Activated gamma-delta T cell treated with anti-CD3 and anti-CD28 coated beads, Interleukin-2, amount 50 U/mL, for 16 hours (primary cell): ENCODE measurements around the gene USP33.
"Not testable (repeated sequence)": the region's sequence is repeated elsewhere in the genome, so short reads cannot be mapped to it uniquely, and the experiment has no call there.

Experiments
- DNase-seq: peaks from one replicate; pipeline ENCODE4 v3.0.0-alpha.2; 2020; ENCODE audit warnings: low read depth

Gene USP33

DNA sequence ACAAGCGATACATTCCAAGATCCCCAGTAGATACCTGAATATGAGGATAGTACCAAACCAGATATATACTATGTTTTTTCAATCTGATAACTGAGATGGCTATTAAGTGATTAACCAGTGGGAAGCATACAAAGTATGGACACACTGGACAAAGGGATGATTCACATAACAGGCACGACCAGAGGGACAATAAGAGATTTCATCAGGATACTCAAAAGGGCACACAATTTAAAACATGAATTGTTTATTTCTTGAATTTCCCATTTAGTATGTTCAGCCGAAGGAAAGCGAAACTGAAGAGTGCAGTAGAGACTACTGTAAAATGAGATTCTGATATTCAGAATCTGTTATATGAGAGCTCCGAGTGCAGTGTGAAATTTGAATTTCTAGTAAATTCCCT lies 87.8 kb downstream of the USP33 start:
- no peak for DNase-seq

DNA sequence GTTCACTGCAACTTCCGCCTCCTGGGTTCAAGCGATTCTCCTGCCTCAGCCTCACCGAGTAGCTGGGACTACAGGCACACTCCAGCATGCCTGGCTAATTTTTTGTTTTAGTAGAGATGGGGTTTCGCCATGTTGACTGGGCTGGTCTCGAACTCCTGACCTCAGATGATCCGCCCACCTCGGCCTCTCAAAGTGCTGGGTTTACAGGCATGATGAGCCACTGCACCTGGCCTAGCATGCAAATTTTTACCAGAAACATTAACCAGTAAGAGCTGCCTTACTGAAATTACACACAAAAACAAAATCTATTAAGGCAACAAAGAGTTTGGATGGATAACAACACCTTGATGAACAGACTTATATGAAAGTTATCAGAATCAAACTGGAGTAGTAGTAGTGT lies 89.3 kb downstream of the USP33 start:
- DNase-seq, result no peak

DNA sequence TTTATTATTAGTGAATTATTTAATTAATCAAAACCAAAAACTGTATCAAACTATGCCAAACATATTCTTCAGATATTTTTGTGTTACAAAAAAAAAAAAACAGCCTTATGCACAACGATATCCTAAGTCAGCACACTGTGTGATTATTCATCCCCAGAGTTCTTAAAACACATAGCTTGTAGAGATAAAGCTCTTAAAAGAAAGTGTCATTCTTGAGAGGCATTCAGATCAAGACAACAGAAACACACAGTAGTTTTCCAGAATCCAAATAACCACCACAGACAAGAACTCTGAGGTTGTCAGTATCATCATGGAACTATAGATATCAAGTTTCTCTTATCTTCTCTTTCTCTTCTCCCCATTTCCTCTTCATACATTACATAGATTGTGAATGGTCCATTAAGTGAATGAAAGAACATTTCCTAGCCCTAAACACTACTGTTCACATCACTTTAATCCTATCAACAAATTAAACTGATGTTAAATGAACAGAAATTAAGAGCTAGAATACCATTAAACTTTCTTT lies 90.7 kb downstream of the USP33 start:
- DNase-seq, result no peak

DNA sequence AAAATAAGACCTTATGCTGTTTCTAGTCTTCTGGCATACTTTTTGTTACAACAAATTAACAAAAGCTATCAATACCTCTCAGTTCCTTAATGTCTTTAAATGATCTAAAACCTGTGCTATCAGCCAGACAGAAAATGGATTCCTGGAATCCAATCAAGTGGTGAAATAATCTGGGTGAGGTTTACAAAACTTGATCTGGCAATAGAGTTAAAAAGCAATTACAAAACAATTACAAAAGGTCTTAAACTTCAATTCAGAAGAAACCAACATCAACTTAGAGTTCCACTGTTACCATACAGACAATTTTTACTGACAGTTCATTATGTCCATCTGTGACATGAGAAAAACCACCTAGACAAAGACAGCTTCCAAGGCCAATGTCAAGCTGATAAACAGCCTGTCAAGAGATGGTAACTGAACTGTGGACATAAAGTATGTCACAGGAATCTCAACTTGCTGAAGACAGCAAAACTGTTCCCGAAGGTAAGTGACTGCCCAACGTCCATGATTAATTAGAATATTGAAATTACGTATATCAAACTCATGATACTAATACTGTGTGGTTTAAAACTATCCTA lies 94.6 kb downstream of the USP33 start:
- no peak for DNase-seq

DNA sequence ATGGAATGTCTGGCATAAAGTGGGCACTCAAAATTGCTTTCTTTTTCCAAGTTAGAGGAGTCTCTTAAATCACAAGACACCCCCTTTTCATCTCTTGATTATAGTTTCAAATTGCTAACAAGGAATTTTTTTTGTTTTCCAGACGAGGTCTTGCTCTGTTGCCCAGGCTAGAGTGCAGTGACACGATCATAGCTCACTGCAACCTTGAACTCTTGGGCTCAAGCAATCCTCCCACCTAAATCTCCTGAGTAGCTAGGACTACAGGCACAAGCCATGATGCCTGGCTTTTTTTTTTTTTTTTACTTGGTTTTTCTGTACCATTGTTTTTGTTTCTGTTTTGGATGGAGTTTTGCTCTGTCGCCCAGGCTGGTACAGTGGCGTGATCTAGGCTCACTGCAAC lies 98.0 kb downstream of the USP33 start:
- DNase-seq, result no peak

DNA sequence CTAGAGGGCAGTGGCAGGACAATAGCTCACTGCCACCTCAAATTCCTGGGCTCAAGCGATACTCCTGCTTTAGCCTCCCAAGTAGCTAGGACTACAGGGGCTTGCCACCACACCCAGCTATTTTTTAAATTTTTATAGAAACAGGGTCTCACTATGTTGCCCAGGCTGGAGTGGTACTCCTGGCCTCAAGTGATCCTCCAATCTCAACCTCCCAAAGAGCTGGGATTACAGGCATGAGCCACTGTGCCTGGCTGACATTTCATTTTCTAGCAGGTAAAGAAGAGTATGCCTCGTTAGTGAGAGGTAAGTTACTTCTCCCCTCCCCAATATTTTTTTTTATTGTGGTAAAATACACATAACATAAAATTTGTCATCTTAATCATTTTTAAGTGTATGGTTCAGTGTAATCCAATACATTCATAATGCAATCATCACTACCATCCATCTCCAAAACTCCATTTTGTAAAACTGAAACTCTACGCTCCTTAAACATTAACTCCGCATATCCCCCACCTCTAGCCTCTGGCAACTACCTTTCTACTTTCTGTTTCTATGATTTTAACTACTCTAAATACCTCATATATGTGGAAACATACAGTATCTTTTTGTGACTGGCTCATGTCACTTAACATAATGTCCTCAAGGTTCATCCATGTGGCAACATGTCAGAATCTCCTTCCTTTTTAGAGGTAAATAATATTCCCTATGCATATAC lies 99.6 kb downstream of the USP33 start:
- DNase-seq, result no peak

DNA sequence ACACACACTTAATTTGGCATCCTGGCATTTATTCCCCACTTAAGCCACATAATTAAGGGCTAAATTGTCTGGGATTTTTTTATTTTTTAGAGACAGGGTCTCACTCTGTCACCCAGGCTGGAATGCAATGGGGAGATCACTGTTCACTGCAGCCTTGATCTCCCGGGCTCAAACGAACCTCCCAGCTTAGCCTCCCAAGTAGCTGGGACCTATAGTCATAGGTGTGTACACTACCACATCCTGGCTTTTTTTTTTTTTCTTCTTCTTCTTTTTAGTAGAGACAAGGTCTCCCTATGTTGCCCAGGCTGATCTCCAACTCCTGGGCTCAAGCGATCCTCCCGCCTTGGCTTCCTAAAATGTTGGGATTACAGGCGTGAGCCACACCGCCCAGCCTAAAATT lies 101.4 kb downstream of the USP33 start:
- DNase-seq, result no peak

DNA sequence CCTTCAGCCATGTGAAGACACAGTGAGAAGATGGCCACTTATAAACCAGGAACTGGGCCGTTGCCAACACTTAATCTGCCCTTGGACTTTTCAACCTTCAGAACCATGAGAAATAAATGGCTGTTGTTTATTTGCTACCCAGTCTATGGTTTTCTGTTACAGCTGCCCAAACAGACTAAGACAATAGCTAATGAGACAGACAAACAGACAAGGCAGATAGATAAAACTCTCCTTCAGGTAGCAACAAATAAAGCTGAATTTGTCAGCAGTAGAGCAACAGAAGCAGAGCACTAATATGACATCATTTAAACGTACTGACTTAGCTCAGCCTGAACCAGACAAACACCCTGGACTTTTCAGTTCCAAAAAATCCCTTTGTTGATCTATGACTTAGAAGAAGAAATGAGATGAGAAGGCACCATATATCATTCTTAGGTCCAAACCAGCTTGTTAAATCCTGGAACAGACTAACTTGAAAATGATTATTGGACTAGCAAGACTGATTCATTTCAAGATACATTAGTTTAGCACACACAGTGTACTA lies 104.1 kb downstream of the USP33 start:
- DNase-seq, result no peak

DNA sequence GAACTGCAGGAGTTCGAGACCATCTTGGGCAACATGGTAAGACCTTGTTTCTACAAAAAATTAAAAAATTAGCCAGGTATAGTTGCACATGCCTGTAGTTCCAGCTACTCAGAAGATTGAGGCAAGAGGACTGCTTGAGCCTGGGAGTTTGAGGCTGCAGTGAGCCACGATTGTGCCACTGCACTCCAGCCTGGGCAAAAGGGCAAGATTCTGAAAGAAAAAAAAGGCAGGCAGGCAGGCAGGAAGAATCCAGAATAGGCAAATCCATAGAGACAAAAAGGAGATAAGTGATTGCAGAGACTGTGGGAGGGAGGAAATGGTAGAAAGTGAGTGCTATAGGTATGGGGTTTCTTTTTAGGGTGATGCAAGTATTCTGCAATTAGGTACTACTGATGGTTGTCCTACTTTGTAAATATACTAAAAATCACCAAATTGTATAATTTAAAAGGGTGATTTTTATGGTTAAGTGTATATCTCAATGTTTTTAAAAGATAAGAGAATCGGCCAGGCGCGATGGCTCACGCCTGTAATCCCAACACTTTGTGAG lies 106.6 kb downstream of the USP33 start:
- DNase-seq, result no peak

DNA sequence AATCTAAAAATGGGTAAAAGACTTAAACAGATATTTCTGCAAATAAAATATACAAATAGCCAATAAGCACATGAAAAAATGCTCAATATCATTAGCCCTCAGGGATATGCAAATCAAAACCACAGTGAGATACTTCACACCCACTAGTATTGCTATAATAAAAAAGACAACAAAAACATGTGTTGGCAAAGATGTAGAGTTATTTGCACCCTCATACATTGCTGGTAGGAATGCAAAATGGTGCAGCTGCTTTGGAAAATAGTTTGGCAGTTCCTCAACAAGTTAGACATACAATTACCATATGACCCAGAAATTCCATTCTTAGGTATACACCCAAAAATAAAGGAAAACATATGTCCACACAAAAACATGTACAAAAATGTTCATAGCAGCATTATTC lies 107.4 kb downstream of the USP33 start:
- DNase-seq, result no peak

DNA sequence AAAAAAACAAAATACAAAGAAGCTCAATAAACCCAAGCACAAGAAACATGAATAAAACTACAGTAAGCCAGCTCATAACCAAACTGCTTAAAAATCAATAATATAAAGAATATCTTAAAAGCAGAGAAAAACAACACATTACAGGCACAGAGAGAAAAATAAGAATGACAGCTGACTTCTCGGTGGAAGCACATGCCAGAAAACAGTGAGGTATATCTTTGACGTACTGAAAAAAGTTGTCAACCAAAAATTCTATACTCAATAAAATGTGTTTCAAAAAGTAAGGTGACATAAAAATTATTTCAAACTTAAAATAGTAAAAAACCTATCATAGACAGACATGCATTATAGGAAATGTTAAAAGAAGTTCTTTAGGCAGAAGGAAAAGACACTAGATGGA lies 110.5 kb downstream of the USP33 start:
- DNase-seq, result no peak

DNA sequence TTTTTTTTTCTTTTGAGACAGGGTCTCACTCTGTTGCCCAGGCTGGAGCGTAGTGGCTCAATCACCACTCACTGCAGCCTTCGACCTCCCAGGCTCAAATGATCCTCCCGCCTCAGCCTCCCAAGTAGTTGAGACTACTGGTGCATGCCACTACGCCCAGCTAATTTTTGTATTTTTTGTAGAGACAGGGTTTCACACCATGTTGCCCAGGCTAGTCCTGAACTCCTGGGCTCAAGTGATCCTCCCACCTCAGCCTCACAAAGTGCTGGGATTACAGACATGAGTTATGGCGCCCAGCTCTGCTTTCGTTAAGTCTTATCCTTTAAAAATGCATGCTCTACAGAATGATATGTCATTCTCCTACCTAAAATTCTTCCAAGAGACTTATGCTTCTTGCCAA lies 113.4 kb downstream of the USP33 start:
- DNase-seq, result not testable (repeated sequence)
